SK-N-SH (cell line): ENCODE data around the gene ZDHHC15.

Source experiments
- RAD21 ChIP-seq: IDR thresholded peaks from 2 replicates; pipeline ENCODE4 v1.6.1; 2012; ENCODE audit warnings: mild to moderate bottlenecking, low read length
- RFX5 ChIP-seq: IDR thresholded peaks from 2 replicates; pipeline ENCODE4 v1.6.1; 2012; ENCODE audit warnings: mild to moderate bottlenecking, improper control_type of control experiment, low read length
- SMC3 ChIP-seq: IDR thresholded peaks from 2 replicates; pipeline ENCODE4 v1.6.1; 2012; ENCODE audit warnings: low read depth, low read length, improper control_type of control experiment
- TF ChIP-seq, protein P1 (sequence below): IDR thresholded peaks from 2 replicates; pipeline ENCODE4 v1.4.0; 2012; ENCODE audit warnings: low read depth, borderline replicate concordance
- TF ChIP-seq, protein P2 (sequence below): fragments of 200-600 bp; sonication (generic); IDR thresholded peaks from 2 replicates; pipeline ENCODE4 v1.6.1; 2017; ENCODE audit warnings: antibody characterized with exemption, mild to moderate bottlenecking, moderate library complexity

DNA sequence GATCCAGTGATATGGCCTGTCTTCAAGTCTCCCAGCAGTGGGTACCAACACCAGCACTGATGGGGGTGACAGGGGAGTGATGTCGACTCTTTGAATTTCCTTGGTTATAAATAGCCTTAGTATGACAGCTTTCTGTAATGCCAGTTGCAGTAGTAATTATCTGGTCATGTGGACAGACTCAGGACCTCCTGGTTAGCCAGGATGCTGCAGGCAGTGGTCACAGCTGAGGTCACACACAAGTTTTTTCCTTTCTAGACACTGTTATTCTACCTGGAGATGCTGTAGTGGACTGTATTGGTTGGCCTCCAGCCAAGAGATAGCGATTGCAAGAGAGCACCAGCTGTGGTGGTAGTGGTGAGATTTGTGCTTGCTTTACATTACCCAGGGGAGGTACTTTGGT lies 185.3 kb downstream of the ZDHHC15 start:
- TF ChIP-seq SMC3 (no peak), RFX5 (no peak), RAD21 (no peak)
- TF ChIP-seq, protein P1, sequence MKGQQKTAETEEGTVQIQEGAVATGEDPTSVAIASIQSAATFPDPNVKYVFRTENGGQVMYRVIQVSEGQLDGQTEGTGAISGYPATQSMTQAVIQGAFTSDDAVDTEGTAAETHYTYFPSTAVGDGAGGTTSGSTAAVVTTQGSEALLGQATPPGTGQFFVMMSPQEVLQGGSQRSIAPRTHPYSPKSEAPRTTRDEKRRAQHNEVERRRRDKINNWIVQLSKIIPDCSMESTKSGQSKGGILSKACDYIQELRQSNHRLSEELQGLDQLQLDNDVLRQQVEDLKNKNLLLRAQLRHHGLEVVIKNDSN: no peak
- TF ChIP-seq, protein P2, sequence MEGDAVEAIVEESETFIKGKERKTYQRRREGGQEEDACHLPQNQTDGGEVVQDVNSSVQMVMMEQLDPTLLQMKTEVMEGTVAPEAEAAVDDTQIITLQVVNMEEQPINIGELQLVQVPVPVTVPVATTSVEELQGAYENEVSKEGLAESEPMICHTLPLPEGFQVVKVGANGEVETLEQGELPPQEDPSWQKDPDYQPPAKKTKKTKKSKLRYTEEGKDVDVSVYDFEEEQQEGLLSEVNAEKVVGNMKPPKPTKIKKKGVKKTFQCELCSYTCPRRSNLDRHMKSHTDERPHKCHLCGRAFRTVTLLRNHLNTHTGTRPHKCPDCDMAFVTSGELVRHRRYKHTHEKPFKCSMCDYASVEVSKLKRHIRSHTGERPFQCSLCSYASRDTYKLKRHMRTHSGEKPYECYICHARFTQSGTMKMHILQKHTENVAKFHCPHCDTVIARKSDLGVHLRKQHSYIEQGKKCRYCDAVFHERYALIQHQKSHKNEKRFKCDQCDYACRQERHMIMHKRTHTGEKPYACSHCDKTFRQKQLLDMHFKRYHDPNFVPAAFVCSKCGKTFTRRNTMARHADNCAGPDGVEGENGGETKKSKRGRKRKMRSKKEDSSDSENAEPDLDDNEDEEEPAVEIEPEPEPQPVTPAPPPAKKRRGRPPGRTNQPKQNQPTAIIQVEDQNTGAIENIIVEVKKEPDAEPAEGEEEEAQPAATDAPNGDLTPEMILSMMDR: no peak
